ENCODE measurements around the gene COL4A5. TPM values are rescaled to one million over a fixed set of nuclear protein-coding genes. Genes with fewer than 3 reads are reported as not detected.

COL4A5 gene
- total and polyA plus RNA-seq, 8 donors: 15.5 to 203 (median 166) TPM

DNA sequence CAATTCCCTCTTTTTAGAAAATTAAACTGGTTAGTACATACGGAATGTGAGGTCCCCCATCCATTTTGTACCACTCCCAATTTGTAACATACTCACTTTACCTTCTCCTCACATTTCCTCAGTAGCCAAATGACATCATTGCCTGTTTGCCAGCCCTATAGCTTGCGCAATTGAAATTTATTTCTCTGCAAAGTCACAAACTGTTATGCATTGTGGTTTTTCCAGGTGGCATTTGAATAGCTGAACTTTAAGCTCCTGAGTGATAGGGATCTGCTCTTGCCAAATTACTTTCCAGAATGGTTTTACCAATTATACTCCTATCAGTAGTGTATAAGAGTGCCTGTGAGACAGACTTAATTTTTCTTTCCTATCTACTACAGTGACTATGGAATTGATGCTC lies 7.7 kb downstream of the COL4A5 start:
- TF ChIP-seq CTCF (IDR thresholded peaks at IDR 0.05): no peak
- Histone ChIP-seq H3K4me3 (no peak overlapping the region), H3K9me3 (no peaks in the 10 kb centered on the region), H3K36me3 (no peaks in the 10 kb centered on the region), H3K27ac (no peak overlapping the region), H3K27me3 (no peaks in the 10 kb centered on the region), H3K4me1 (no peaks in the 10 kb centered on the region)
- ATAC-seq (no peak), DNase-seq (no peak)
- intact Hi-C loops (cut with DNase I): no loop called here

DNA sequence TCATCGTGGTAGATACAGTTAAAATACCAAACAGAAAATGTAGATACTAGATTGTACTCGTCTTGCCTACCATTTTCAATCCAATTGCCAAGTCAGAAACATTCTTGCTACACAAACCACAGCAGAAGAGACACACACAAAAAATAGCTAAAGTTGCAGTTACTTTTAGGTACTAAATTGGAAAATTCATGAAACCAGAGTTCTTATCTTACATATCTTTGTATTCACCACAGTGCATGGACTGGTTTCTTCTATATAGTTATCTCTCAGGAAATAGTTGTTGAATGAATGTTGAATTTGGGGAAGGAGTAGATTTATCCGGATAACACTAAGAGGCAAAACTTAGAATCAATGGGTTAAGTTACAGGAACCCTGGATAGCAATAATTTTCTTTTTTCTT lies 14.2 kb downstream of the COL4A5 start:
- Histone ChIP-seq H3K36me3 (no peaks in the 10 kb centered on the region), H3K9me3 (no peaks in the 10 kb centered on the region), H3K4me1 (no peaks in the 10 kb centered on the region), H3K27ac (no peak overlapping the region), H3K27me3 (no peaks in the 10 kb centered on the region), H3K4me3 (no peak overlapping the region)
- TF ChIP-seq CTCF (IDR thresholded peaks at IDR 0.05): no peak
- ATAC-seq (no peak), DNase-seq (no peak)
- intact Hi-C loops (cut with DNase I): no loop called here

GRCh38 chrX:108456971-108457477 lies 17.4 kb downstream of the COL4A5 start:
- no peaks in the 10 kb centered on the region for H3K9me3 ChIP-seq
- intact Hi-C loops (cut with DNase I): no loop called here
- TF ChIP-seq CTCF (IDR thresholded peaks at IDR 0.05): no peak

GRCh38 chrX:108464604-108465003 lies 25.0 kb downstream of the COL4A5 start:
- ATAC-seq: no peak
- H3K27ac ChIP-seq: no peak overlapping the region
- H3K4me1 ChIP-seq: no peaks in the 10 kb centered on the region
- no peak overlapping the region for H3K4me3 ChIP-seq
- intact Hi-C loops (cut with DNase I): no loop called here
- no peaks in the 10 kb centered on the region for H3K9me3 ChIP-seq
- no peak for DNase-seq
- H3K27me3 ChIP-seq: peaks cover 0 to 4% of the 10 kb centered on the region in 2 donors
- no peak for TF ChIP-seq CTCF (IDR thresholded peaks at IDR 0.05)
- H3K36me3 ChIP-seq: no peaks in the 10 kb centered on the region

More at GRCh38 chrX:108456971-108457477, 17.4 kb downstream of the COL4A5 start:
- ATAC-seq (no peak), DNase-seq (no peak)
- Histone ChIP-seq H3K36me3 (no peaks in the 10 kb centered on the region), H3K27me3 (peaks cover 0 to 6% of the 10 kb centered on the region in 2 donors), H3K4me1 (no peaks in the 10 kb centered on the region), H3K27ac (no peak overlapping the region), H3K4me3 (no peak overlapping the region)

- no peak overlapping the region for H3K27ac ChIP-seq
- no peaks in the 10 kb centered on the region for H3K4me1 ChIP-seq
- no peak for DNase-seq
- H3K36me3 ChIP-seq: no peaks in the 10 kb centered on the region
- intact Hi-C loops (cut with DNase I): no loop called here
- H3K4me3 ChIP-seq: no peak overlapping the region
- peaks cover 0 to 2% of the 10 kb centered on the region in 2 donors for H3K9me3 ChIP-seq
- no peak for ATAC-seq
- H3K27me3 ChIP-seq: no peaks in the 10 kb centered on the region
- no peak for TF ChIP-seq CTCF (IDR thresholded peaks at IDR 0.05)
Observed at GRCh38 chrX:108468486-108468885, 28.8 kb downstream of the COL4A5 start.
